HepG2 (cell line): ENCODE data around the gene COX15. TPM values are rescaled to one million over a fixed set of nuclear protein-coding genes. Genes with fewer than 3 reads are reported as not detected.
A peak's percentile ranks its signal among the peaks of the same experiment; 100 is the strongest.

Experiments used
- CC2D1A ChIP-seq: sonication (generic); formaldehyde crosslinking; IDR thresholded peaks from 2 replicates; pipeline ENCODE4 v1.8.1; 2023; ENCODE audit warnings: mild to moderate bottlenecking, missing genetic modification reagents
- CHCHD3 ChIP-seq: sonication (generic); formaldehyde crosslinking; IDR thresholded peaks from 2 replicates; pipeline ENCODE4 v1.8.0; 2022; ENCODE audit warnings: mild to moderate bottlenecking, missing genetic modification reagents, moderate library complexity
- DR1 ChIP-seq: sonication (generic); formaldehyde crosslinking; IDR thresholded peaks from 2 replicates; pipeline ENCODE4 v1.8.0; 2021; ENCODE audit warnings: mild to moderate bottlenecking, missing genetic modification reagents, inconsistent platforms
- HNRNPL ChIP-seq: fragments of 200-400 bp; formaldehyde crosslinking; IDR thresholded peaks from 2 replicates; pipeline ENCODE4 v1.6.1; 2017; ENCODE audit warnings: mild to moderate bottlenecking, low read depth, low read length
- ISX ChIP-seq: sonication (generic); formaldehyde crosslinking; conservative IDR thresholded peaks from 2 replicates; pipeline ENCODE4 v1.5.0; 2020; ENCODE audit warnings: missing genetic modification reagents
- JARID2 ChIP-seq: sonication (generic); formaldehyde crosslinking; IDR thresholded peaks from 2 replicates; pipeline ENCODE4 v1.8.1; 2023; ENCODE audit warnings: missing genetic modification reagents, inconsistent platforms; ENCODE audit not compliant: insufficient replicate concordance
- MIER2 ChIP-seq: IDR thresholded peaks from 2 replicates; pipeline ENCODE4 v1.6.1; 2016; ENCODE audit warnings: missing biosample characterization, missing genetic modification reagents
- MTA1 ChIP-seq: sonication (generic); formaldehyde crosslinking; IDR thresholded peaks from 2 replicates; pipeline ENCODE4 v1.4.0; 2020; ENCODE audit warnings: missing genetic modification reagents, mild to moderate bottlenecking, borderline replicate concordance
- NFE2L1 ChIP-seq: sonication (generic); formaldehyde crosslinking; IDR thresholded peaks from 2 replicates; pipeline ENCODE4 v1.4.0; 2020; ENCODE audit warnings: missing genetic modification reagents, mild to moderate bottlenecking, borderline replicate concordance
- NFIB ChIP-seq: sonication (generic); formaldehyde crosslinking; IDR thresholded peaks from 2 replicates; pipeline ENCODE4 v1.9.0; 2021; ENCODE audit warnings: missing genetic modification reagents, mild to moderate bottlenecking, borderline replicate concordance
- NFKBIZ ChIP-seq: IDR thresholded peaks from 2 replicates; pipeline ENCODE4 v1.6.1; 2018; ENCODE audit warnings: missing genetic modification reagents, missing compliant biosample characterization
- NR2F1 ChIP-seq, 2 experiments: fragments of 450-650 bp in 1 of 2; formaldehyde crosslinking in 1 of 2; IDR thresholded peaks; 2 replicates each; pipeline versions ENCODE4 v1.5.0 to v1.6.1; 2016 to 2020; ENCODE audit warnings: mild to moderate bottlenecking in 1 of 2, missing compliant biosample characterization in 1 of 2, missing genetic modification reagents in 1 of 2, moderate library complexity in 1 of 2
- NR3C1 ChIP-seq: sonication (generic); formaldehyde crosslinking; IDR thresholded peaks from 2 replicates; pipeline ENCODE4 v1.4.0; 2020; ENCODE audit warnings: missing genetic modification reagents
- PCBP1 ChIP-seq: fragments of 200-400 bp; formaldehyde crosslinking; IDR thresholded peaks from 2 replicates; pipeline ENCODE4 v1.6.1; 2017; ENCODE audit warnings: mild to moderate bottlenecking, low read depth, low read length, borderline replicate concordance
- SALL2 ChIP-seq: sonication (generic); formaldehyde crosslinking; IDR thresholded peaks from 2 replicates; pipeline ENCODE4 v1.8.1; 2023; ENCODE audit warnings: mild to moderate bottlenecking, missing genetic modification reagents, inconsistent platforms
- XBP1 ChIP-seq: sonication (generic); formaldehyde crosslinking; IDR thresholded peaks from 2 replicates; pipeline ENCODE4 v1.5.0; 2020; ENCODE audit warnings: missing genetic modification reagents
- ZIK1 ChIP-seq: sonication (generic); formaldehyde crosslinking; IDR thresholded peaks from 2 replicates; pipeline ENCODE4 v1.5.0; 2020; ENCODE audit warnings: mild to moderate bottlenecking, low read depth, missing genetic modification reagents, borderline replicate concordance
- ZNF101 ChIP-seq: sonication (generic); formaldehyde crosslinking; IDR thresholded peaks from 2 replicates; pipeline ENCODE4 v1.4.0; 2020; ENCODE audit warnings: mild to moderate bottlenecking, low read depth, missing genetic modification reagents, borderline replicate concordance
- ZNF816 ChIP-seq: sonication (generic); formaldehyde crosslinking; IDR thresholded peaks from 2 replicates; pipeline ENCODE4 v1.8.0; 2022; ENCODE audit warnings: missing genetic modification reagents, mild to moderate bottlenecking, borderline replicate concordance
- ZNF841 ChIP-seq: sonication (generic); formaldehyde crosslinking; IDR thresholded peaks from 2 replicates; pipeline ENCODE4 v1.8.1; 2023; ENCODE audit warnings: missing genetic modification reagents, borderline replicate concordance
- ZNF883 ChIP-seq: sonication (generic); formaldehyde crosslinking; IDR thresholded peaks from 2 replicates; pipeline ENCODE4 v1.5.1; 2020; ENCODE audit warnings: mild to moderate bottlenecking, missing genetic modification reagents; ENCODE audit errors: not compliant biosample characterization
- ZSCAN20 ChIP-seq: sonication (generic); formaldehyde crosslinking; IDR thresholded peaks from 2 replicates; pipeline ENCODE4 v1.4.0; 2020; ENCODE audit warnings: missing genetic modification reagents, mild to moderate bottlenecking, borderline replicate concordance
- polyA plus RNA-seq, 8 experiments: library from polyadenylated mRNA; depleted of rRNA in 3 of 8; stranded (reverse) in 7 of 8; unstranded in 1 of 8; fragments of >200 nt; fragmentation: Illumina TruSeq in 4 of 8; extraction: Trizol in 4 of 8; gene quantifications; 2 replicates each; pipeline versions ENCODE4 v1.2.1 to v1.2.3, GENCODE V29; 2011 to 2016; ENCODE audit warnings: low read depth in 4 of 8, missing spikeins in 1 of 8, mixed read lengths in 1 of 8; ENCODE audit not compliant: insufficient read depth in 1 of 8
- total RNA-seq, 5 experiments: library from RNA; depleted of rRNA; stranded (reverse); fragments of >200 nt; fragmentation: Illumina TruSeq; extraction: Trizol; gene quantifications; 2 replicates each; pipeline ENCODE4 v1.2.3, GENCODE V29; 2016; ENCODE audit warnings: low read depth in 1 of 5
- TF ChIP-seq, protein P1 (sequence below): sonication (generic); IDR thresholded peaks from 2 replicates; pipeline ENCODE4 v1.6.1; 2016; ENCODE audit warnings: low read depth, borderline replicate concordance
- TF ChIP-seq, protein P2 (sequence below): IDR thresholded peaks from 2 replicates; pipeline ENCODE4 v1.6.1; 2016
- TF ChIP-seq, protein P3 (sequence below): sonication (generic); formaldehyde crosslinking; conservative IDR thresholded peaks from 2 replicates; pipeline ENCODE4 v1.4.0; 2020; ENCODE audit warnings: missing genetic modification reagents
- TF ChIP-seq, protein P4 (sequence below): IDR thresholded peaks from 2 replicates; pipeline ENCODE4 v1.6.1; 2012; ENCODE audit warnings: low read depth, low read length, improper control_type of control experiment

The COX15 gene
- total and polyA plus RNA-seq, 2 of the 13 experiments (the other 11 are each of a cell fraction or from before 2014, with no cell fraction given) = 19.2 to 44.7 TPM

DNA sequence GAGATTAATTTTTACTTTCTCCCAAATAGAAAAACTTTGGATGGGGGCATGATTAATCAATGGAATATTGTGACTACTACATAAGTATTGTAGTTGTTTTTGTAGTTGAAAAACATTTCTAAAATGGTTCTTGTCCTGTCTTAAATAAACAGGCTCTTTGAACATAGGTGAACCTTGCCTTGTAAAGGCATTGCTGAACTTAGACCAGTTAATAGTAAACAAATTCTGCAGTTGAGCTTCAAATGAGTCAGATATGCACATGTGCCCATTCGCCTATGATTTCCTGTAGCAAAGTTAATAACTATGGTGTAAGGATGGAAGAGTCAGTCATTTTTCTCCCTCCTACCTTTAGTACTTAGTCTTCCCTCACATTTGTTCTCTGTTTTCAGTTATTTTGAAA lies 22.7 kb upstream of the COX15 start (continued):
- TF ChIP-seq, protein P1, sequence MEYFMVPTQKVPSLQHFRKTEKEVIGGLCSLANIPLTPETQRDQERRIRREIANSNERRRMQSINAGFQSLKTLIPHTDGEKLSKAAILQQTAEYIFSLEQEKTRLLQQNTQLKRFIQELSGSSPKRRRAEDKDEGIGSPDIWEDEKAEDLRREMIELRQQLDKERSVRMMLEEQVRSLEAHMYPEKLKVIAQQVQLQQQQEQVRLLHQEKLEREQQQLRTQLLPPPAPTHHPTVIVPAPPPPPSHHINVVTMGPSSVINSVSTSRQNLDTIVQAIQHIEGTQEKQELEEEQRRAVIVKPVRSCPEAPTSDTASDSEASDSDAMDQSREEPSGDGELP = no peak
- TF ChIP-seq NR2F1 (CRISPR knock-in tag; IDR thresholded peaks at IDR 0.05) = no peak
- TF ChIP-seq XBP1 (CRISPR knock-in tag) = no peak
- no peak for TF ChIP-seq ZSCAN20 (CRISPR knock-in tag)
- TF ChIP-seq NR3C1 (CRISPR knock-in tag) = no peak
- TF ChIP-seq, protein P2, sequence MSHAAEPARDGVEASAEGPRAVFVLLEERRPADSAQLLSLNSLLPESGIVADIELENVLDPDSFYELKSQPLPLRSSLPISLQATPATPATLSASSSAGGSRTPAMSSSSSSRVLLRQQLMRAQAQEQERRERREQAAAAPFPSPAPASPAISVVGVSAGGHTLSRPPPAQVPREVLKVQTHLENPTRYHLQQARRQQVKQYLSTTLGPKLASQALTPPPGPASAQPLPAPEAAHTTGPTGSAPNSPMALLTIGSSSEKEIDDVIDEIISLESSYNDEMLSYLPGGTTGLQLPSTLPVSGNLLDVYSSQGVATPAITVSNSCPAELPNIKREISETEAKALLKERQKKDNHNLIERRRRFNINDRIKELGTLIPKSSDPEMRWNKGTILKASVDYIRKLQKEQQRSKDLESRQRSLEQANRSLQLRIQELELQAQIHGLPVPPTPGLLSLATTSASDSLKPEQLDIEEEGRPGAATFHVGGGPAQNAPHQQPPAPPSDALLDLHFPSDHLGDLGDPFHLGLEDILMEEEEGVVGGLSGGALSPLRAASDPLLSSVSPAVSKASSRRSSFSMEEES = peak; percentile 49; the same call in 1 of the 2 replicates
- no peak for TF ChIP-seq NFKBIZ (CRISPR knock-in tag)
- TF ChIP-seq ZNF841 (CRISPR knock-in tag) = no peak
- no peak for TF ChIP-seq ZNF101 (CRISPR knock-in tag)
- no peak for TF ChIP-seq NFIB (CRISPR knock-in tag)
- no peak for TF ChIP-seq HNRNPL
- no peak for TF ChIP-seq DR1
- TF ChIP-seq, protein P3, sequence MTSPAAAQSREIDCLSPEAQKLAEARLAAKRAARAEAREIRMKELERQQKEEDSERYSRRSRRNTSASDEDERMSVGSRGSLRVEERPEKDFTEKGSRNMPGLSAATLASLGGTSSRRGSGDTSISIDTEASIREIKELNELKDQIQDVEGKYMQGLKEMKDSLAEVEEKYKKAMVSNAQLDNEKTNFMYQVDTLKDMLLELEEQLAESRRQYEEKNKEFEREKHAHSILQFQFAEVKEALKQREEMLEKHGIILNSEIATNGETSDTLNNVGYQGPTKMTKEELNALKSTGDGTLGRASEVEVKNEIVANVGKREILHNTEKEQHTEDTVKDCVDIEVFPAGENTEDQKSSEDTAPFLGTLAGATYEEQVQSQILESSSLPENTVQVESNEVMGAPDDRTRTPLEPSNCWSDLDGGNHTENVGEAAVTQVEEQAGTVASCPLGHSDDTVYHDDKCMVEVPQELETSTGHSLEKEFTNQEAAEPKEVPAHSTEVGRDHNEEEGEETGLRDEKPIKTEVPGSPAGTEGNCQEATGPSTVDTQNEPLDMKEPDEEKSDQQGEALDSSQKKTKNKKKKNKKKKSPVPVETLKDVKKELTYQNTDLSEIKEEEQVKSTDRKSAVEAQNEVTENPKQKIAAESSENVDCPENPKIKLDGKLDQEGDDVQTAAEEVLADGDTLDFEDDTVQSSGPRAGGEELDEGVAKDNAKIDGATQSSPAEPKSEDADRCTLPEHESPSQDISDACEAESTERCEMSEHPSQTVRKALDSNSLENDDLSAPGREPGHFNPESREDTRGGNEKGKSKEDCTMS (CRISPR knock-in tag) = no peak
- no peak for TF ChIP-seq MTA1
- TF ChIP-seq PCBP1 = no peak
- TF ChIP-seq CHCHD3 (CRISPR knock-in tag) = no peak
- TF ChIP-seq JARID2 = no peak
- 0 out of 2 replicates have a peak, but pooled peaks have one; percentile 41 for TF ChIP-seq MIER2
- no peak for TF ChIP-seq ZIK1 (CRISPR knock-in tag)
- TF ChIP-seq, protein P4, sequence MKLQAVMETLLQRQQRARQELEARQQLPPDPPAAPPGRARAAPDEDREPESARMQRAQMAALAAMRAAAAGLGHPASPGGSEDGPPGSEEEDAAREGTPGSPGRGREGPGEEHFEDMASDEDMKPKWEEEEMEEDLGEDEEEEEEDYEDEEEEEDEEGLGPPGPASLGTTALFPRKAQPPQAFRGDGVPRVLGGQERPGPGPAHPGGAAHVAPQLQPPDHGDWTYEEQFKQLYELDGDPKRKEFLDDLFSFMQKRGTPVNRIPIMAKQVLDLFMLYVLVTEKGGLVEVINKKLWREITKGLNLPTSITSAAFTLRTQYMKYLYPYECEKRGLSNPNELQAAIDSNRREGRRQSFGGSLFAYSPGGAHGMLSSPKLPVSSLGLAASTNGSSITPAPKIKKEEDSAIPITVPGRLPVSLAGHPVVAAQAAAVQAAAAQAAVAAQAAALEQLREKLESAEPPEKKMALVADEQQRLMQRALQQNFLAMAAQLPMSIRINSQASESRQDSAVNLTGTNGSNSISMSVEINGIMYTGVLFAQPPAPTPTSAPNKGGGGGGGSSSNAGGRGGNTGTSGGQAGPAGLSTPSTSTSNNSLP = peak; percentile 91
- TF ChIP-seq ISX (CRISPR knock-in tag) = no peak
- no peak for TF ChIP-seq SALL2 (CRISPR knock-in tag)
- no peak for TF ChIP-seq ZNF816
- TF ChIP-seq CC2D1A (CRISPR knock-in tag) = no peak
- TF ChIP-seq ZNF883 (CRISPR knock-in tag) = no peak
- no peak for TF ChIP-seq NFE2L1
